IMR-90 (cell line): ENCODE measurements around the gene CACNB2. TPM values are rescaled to one million over a fixed set of nuclear protein-coding genes. Genes with fewer than 3 reads are reported as not detected.

Source experiments
- ATAC-seq: fragments of 200-7000 bp; cut with Tn5 transposase; 2 replicates; pipeline ENCODE4 v1.9.1; 2020; ENCODE audit warnings: low read depth, mild to moderate bottlenecking, moderate library complexity
- BruUV-seq: library from RNA; stranded (reverse); fragments of 400-500 nt; replicated peaks from 2 replicates; lab custom pipeline; 2021; lab: Mats Ljungman, UMichigan
- CTCF ChIA-PET: fragments of 300-600 bp; formaldehyde crosslinking; extraction: SDS; loops from one replicate; lab custom pipeline; 2021; ENCODE audit warnings: antibody characterized with exemption; lab: Yijun Ruan, JAX
- POLR2A ChIA-PET: fragments of 300-600 bp; sonication (Branson Sonifier 250); formaldehyde crosslinking; loops from one replicate; lab custom pipeline; 2022; ENCODE audit warnings: antibody characterized with exemption; ENCODE audit not compliant: unreplicated experiment; lab: Charles Lee
- DNase-seq: peaks from one replicate; pipeline ENCODE4 v3.0.0; 2013
- H2AFZ ChIP-seq: replicated peaks from 2 replicates; pipeline ENCODE3; 2013; ENCODE audit warnings: low read length, mild to moderate bottlenecking; ENCODE audit not compliant: poor library complexity
- H2AK5ac ChIP-seq: 2 replicates; pipeline ENCODE4 v1.6.1; 2013; ENCODE audit warnings: low read depth, low read length, inconsistent platforms
- H2AK9ac ChIP-seq: replicated peaks from 2 replicates; pipeline ENCODE3; 2013; ENCODE audit warnings: mild to moderate bottlenecking, low read depth, low read length, moderate library complexity; ENCODE audit not compliant: poor library complexity
- H2BK120ac ChIP-seq: 2 replicates; pipeline ENCODE4 v1.6.1; 2013; ENCODE audit warnings: low read depth, low read length, inconsistent platforms
- H2BK15ac ChIP-seq: 3 replicates; pipeline ENCODE4 v1.6.1; 2013; ENCODE audit warnings: low read depth, low read length, inconsistent platforms
- H2BK20ac ChIP-seq: 2 replicates; pipeline ENCODE4 v1.6.1; 2013; ENCODE audit warnings: low read depth, mild to moderate bottlenecking, inconsistent platforms, low read length, moderate library complexity
- H2BK5ac ChIP-seq: 2 replicates; pipeline ENCODE4 v1.6.1; 2013; ENCODE audit warnings: mild to moderate bottlenecking, low read depth, low read length, inconsistent platforms; ENCODE audit not compliant: poor library complexity, severe bottlenecking
- H3K14ac ChIP-seq: replicated peaks from 2 replicates; pipeline ENCODE4 v1.6.1; 2013; ENCODE audit warnings: low read depth, low read length, inconsistent platforms
- H3K18ac ChIP-seq: 2 replicates; pipeline ENCODE4 v1.6.1; 2013; ENCODE audit warnings: low read depth, low read length, control low read depth
- H3K23ac ChIP-seq: 2 replicates; pipeline ENCODE4 v1.6.1; 2013; ENCODE audit warnings: low read depth, low read length, inconsistent platforms
- H3K27ac ChIP-seq: 2 replicates; pipeline ENCODE4 v1.5.1; 2013; ENCODE audit warnings: mild to moderate bottlenecking, control low read depth, low read length; ENCODE audit not compliant: insufficient read depth
- H3K27me3 ChIP-seq: 2 replicates; pipeline ENCODE4 v1.6.1; 2013; ENCODE audit warnings: low read length; ENCODE audit not compliant: control insufficient read depth, insufficient read depth
- H3K36me3 ChIP-seq: 2 replicates; pipeline ENCODE4 v1.6.1; 2013; ENCODE audit warnings: low read length, mixed read lengths; ENCODE audit not compliant: control insufficient read depth, insufficient read depth
- H3K4ac ChIP-seq: 2 replicates; pipeline ENCODE4 v1.6.1; 2013; ENCODE audit warnings: low read depth, low read length, inconsistent platforms
- H3K4me1 ChIP-seq: 2 replicates; pipeline ENCODE4 v1.6.1; 2013; ENCODE audit warnings: low read length, mixed read lengths; ENCODE audit not compliant: control insufficient read depth, insufficient read depth
- H3K4me2 ChIP-seq: 2 replicates; pipeline ENCODE4 v1.6.1; 2013; ENCODE audit warnings: low read depth, mild to moderate bottlenecking, control low read depth, low read length, moderate library complexity
- H3K4me3 ChIP-seq: 2 replicates; pipeline ENCODE4 v1.5.1; 2013; ENCODE audit warnings: low read depth, mild to moderate bottlenecking, control low read depth, low read length, moderate library complexity; ENCODE audit not compliant: insufficient read depth
- H3K56ac ChIP-seq: 2 replicates; pipeline ENCODE4 v1.6.1; 2013; ENCODE audit warnings: low read length, inconsistent platforms; ENCODE audit not compliant: insufficient read depth; ENCODE audit errors: extremely low read depth
- H3K79me1 ChIP-seq, 2 experiments: 2 replicates each; pipeline ENCODE4 v1.6.1; 2013; ENCODE audit warnings: low read length in 2 of 2, inconsistent platforms in 1 of 2, low read depth in 1 of 2
- H3K9ac ChIP-seq: 2 replicates; pipeline ENCODE4 v1.6.1; 2013; ENCODE audit warnings: low read depth, low read length, control low read depth
- H3K9me1 ChIP-seq: 2 replicates; pipeline ENCODE4 v1.6.1; 2013; ENCODE audit warnings: low read length, inconsistent platforms; ENCODE audit not compliant: insufficient read depth
- H3K9me3 ChIP-seq: 2 replicates; pipeline ENCODE4 v1.6.1; 2013; ENCODE audit warnings: low read length; ENCODE audit not compliant: control insufficient read depth, insufficient read depth
- H4K20me1 ChIP-seq: 2 replicates; pipeline ENCODE4 v1.6.1; 2013; ENCODE audit warnings: low read length, inconsistent platforms; ENCODE audit not compliant: insufficient read depth
- H4K5ac ChIP-seq: 2 replicates; pipeline ENCODE4 v1.6.1; 2013; ENCODE audit warnings: mild to moderate bottlenecking, low read depth, low read length, control low read depth
- H4K8ac ChIP-seq, 2 experiments: 2 replicates each; pipeline ENCODE4 v1.6.1; 2013; ENCODE audit warnings: low read depth in 2 of 2, low read length in 2 of 2, control low read depth in 1 of 2, inconsistent platforms in 1 of 2
- H4K91ac ChIP-seq: 2 replicates; pipeline ENCODE4 v1.6.1; 2013; ENCODE audit warnings: low read depth, low read length, inconsistent platforms; ENCODE audit not compliant: insufficient read depth
- BHLHE40 ChIP-seq: fragments of 150-350 bp; IDR thresholded peaks from 2 replicates; pipeline ENCODE4 v1.6.1; 2016; ENCODE audit warnings: mild to moderate bottlenecking, low read depth, low read length
- CHD1 ChIP-seq: IDR thresholded peaks from 2 replicates; pipeline ENCODE4 v1.6.1; 2012; ENCODE audit warnings: low read depth, low read length, improper control_type of control experiment
- FOS ChIP-seq: fragments of 150-350 bp; IDR thresholded peaks from 2 replicates; pipeline ENCODE4 v1.6.1; 2016; ENCODE audit warnings: low read depth, low read length
- MAFK ChIP-seq: IDR thresholded peaks from 2 replicates; pipeline ENCODE4 v1.6.1; 2012; ENCODE audit warnings: low read depth, low read length, improper control_type of control experiment
- MXI1 ChIP-seq: IDR thresholded peaks from 2 replicates; pipeline ENCODE4 v1.6.1; 2012; ENCODE audit warnings: low read depth, mild to moderate bottlenecking, low read length, moderate library complexity, borderline replicate concordance
- RFX5 ChIP-seq: IDR thresholded peaks from 2 replicates; pipeline ENCODE4 v1.8.0; 2012; ENCODE audit warnings: low read depth, mild to moderate bottlenecking, low read length, moderate library complexity
- SMC3 ChIP-seq: fragments of 150-350 bp; IDR thresholded peaks from 2 replicates; pipeline ENCODE4 v1.6.1; 2016; ENCODE audit warnings: low read depth, mild to moderate bottlenecking, antibody characterized with exemption, low read length, moderate library complexity
- WGBS, 2 experiments: methylation state at CpG; one replicate each; pipeline versions ENCODE4 v1.1.5 to v1.1.7; 2013; ENCODE audit warnings: missing lambda C conversion rate in 2 of 2; ENCODE audit not compliant: insufficient read length in 1 of 2; ENCODE audit errors: extremely low coverage in 2 of 2; 5-methylcytosine and 5-hydroxymethylcytosine counted together
- dilution Hi-C: fragments of 300-500 bp; cut with HindIII; formaldehyde crosslinking; loops from one replicate; pipeline ENCODE4 v1.14.3; 2018; ENCODE audit warnings: low sequenced_read_pairs; ENCODE audit not compliant: unreplicated experiment
- in situ Hi-C: fragments of 300-500 bp; cut with MboI; formaldehyde crosslinking; loops from 3 replicates; pipeline ENCODE4 v1.14.3; 2019; ENCODE audit warnings: low sequenced_read_pairs, inconsistent platforms, mixed read lengths
- intact Hi-C: fragments of 100-400 bp; cut with micrococcal nuclease; formaldehyde crosslinking; loops from 2 replicates; pipeline ENCODE4 v1.10.0; 2022
- polyA plus RNA-seq, 3 experiments: library from polyadenylated mRNA; depleted of rRNA; stranded (reverse); fragments of >200 nt; gene quantifications; 2 replicates each; pipeline ENCODE4 v1.2.3, GENCODE V29; 2012; ENCODE audit warnings: low replicate concordance in 1 of 3
- total RNA-seq: library from RNA; depleted of rRNA; stranded (reverse); fragments of >200 nt; gene quantifications from 2 replicates; pipeline ENCODE4 v1.2.3, GENCODE V29; 2012
- TF ChIP-seq, protein P1 (sequence below): fragments of 150-350 bp; IDR thresholded peaks from 2 replicates; pipeline ENCODE4 v1.6.1; 2017; ENCODE audit warnings: mild to moderate bottlenecking, antibody characterized with exemption, low read length, low read depth

Gene CACNB2
- total and polyA plus RNA-seq, 2 of the 4 experiments (the other 2 are of a cell fraction), result 0.36 TPM

DNA sequence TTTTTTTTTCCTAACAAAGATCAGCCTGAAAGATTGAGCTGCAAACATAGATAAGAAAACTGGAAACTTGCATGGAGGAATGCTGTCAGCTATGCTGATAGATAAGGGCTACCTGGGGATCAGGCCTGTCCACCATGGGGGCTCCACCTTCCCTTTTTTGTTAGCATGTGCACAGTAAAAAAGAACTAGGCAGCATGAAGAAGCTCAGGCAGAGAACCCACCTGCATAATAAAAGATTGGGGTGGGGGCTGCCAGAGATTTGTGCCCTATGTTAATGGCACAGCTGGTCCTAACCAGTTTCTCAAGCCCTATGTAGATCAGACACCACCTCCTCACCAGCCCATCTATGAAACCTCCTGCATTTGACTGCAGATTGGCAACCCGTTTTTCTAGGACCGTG, 45.4 kb upstream of the CACNB2 start:
- H3K9ac ChIP-seq, result no peak overlapping the region
- H3K27me3 ChIP-seq, result peaks cover 4% of the 10 kb centered on the region
- no peaks in the 10 kb centered on the region for H4K20me1 ChIP-seq
- no peak overlapping the region for H3K18ac ChIP-seq
- no TSS peak for BruUV-seq
- H3K14ac ChIP-seq, result no peak overlapping the region
- ChIA-PET CTCF (no interaction called here), POLR2A (no interaction called here)
- no peak overlapping the region for H3K27ac ChIP-seq
- no peak overlapping the region for H3K4me2 ChIP-seq
- TF ChIP-seq CHD1 (no peak), MXI1 (no peak), SMC3 (no peak), RFX5 (no peak), FOS (no peak), MAFK (no peak), BHLHE40 (no peak)
- TF ChIP-seq, protein P1, sequence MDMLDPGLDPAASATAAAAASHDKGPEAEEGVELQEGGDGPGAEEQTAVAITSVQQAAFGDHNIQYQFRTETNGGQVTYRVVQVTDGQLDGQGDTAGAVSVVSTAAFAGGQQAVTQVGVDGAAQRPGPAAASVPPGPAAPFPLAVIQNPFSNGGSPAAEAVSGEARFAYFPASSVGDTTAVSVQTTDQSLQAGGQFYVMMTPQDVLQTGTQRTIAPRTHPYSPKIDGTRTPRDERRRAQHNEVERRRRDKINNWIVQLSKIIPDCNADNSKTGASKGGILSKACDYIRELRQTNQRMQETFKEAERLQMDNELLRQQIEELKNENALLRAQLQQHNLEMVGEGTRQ, result no peak
- intact Hi-C loops, result no loop called here
- H4K8ac ChIP-seq, result no peak overlapping the region
- H3K4me3 ChIP-seq, result no peak overlapping the region
- dilution Hi-C loops, result no loop called here
- H4K5ac ChIP-seq, result no peak overlapping the region
- no peak overlapping the region for H3K4ac ChIP-seq
- H3K4me1 ChIP-seq, result no peaks in the 10 kb centered on the region
- no peak overlapping the region for H2AK5ac ChIP-seq
- ATAC-seq (no peak), DNase-seq (no peak)
- H3K9me1 ChIP-seq, result no peaks in the 10 kb centered on the region
- no peak overlapping the region for H4K91ac ChIP-seq
- H3K36me3 ChIP-seq, result no peaks in the 10 kb centered on the region
- no peak overlapping the region for H2AFZ ChIP-seq
- H3K79me1 ChIP-seq, result no peaks in the 10 kb centered on the region
- H2BK5ac ChIP-seq, result no peak overlapping the region
- no peaks in the 10 kb centered on the region for H3K9me3 ChIP-seq
- H2BK20ac ChIP-seq, result no peak overlapping the region
- H3K23ac ChIP-seq, result no peak overlapping the region
- WGBS, 2 experiments, result no CpG with 5 or more reads among the region's 2 CpGs
- in situ Hi-C loops, result no loop called here
- H2BK15ac ChIP-seq, result no peak overlapping the region
- no peak overlapping the region for H3K56ac ChIP-seq
- H2AK9ac ChIP-seq, result no peak overlapping the region
- H2BK120ac ChIP-seq, result no peak overlapping the region
